Measurements from ENCODE around the gene CADM2.
"Not testable (repeated sequence)": the region's sequence is repeated elsewhere in the genome, so short reads cannot be mapped to it uniquely, and the experiment has no call there.

CADM2 gene

GRCh38 chr3:85077018-85077417 lies 118.2 kb downstream of the CADM2 start:
- no peak for DNase-seq (ENCODE audit: low read depth)

GRCh38 chr3:85081191-85081906 lies 122.6 kb downstream of the CADM2 start:
- DNase-seq (ENCODE audit: low read depth), result no peak

GRCh38 chr3:85090495-85090894 lies 131.7 kb downstream of the CADM2 start:
- DNase-seq (ENCODE audit: low read depth), result no peak

- DNase-seq (ENCODE audit: low read depth), result no peak
Measured at GRCh38 chr3:85100316-85100715, 141.5 kb downstream of the CADM2 start.

GRCh38 chr3:85102781-85103180 lies 144.0 kb downstream of the CADM2 start:
- DNase-seq (ENCODE audit: low read depth), result no peak

- no peak for DNase-seq (ENCODE audit: low read depth)
Measured at GRCh38 chr3:85110393-85110792, 151.6 kb downstream of the CADM2 start.

- no peak for DNase-seq (ENCODE audit: low read depth)
Measured at GRCh38 chr3:85120879-85121278, 162.1 kb downstream of the CADM2 start.

GRCh38 chr3:85132864-85133263 lies 174.1 kb downstream of the CADM2 start:
- not testable (repeated sequence) for DNase-seq (ENCODE audit: low read depth)

GRCh38 chr3:85133691-85134420 lies 175.1 kb downstream of the CADM2 start:
- DNase-seq (ENCODE audit: low read depth), result not testable (repeated sequence)

GRCh38 chr3:85142626-85143025 lies 183.8 kb downstream of the CADM2 start:
- DNase-seq (ENCODE audit: low read depth), result no peak

- no peak for DNase-seq (ENCODE audit: low read depth)
Measured at GRCh38 chr3:85148036-85148435, 189.2 kb downstream of the CADM2 start.

GRCh38 chr3:85151555-85151954 lies 192.8 kb downstream of the CADM2 start:
- DNase-seq (ENCODE audit: low read depth), result no peak

- DNase-seq (ENCODE audit: low read depth), result not testable (repeated sequence)
Measured at GRCh38 chr3:85153279-85153678, 194.5 kb downstream of the CADM2 start.

GRCh38 chr3:85159376-85159775 lies 200.6 kb downstream of the CADM2 start:
- DNase-seq (ENCODE audit: low read depth), result no peak

GRCh38 chr3:85161544-85161943 lies 202.8 kb downstream of the CADM2 start:
- no peak for DNase-seq (ENCODE audit: low read depth)

- DNase-seq (ENCODE audit: low read depth), result no peak
Measured at GRCh38 chr3:85162905-85163304, 204.1 kb downstream of the CADM2 start.

- no peak for DNase-seq (ENCODE audit: low read depth)
Measured at GRCh38 chr3:85164436-85164835, 205.6 kb downstream of the CADM2 start.

- DNase-seq (ENCODE audit: low read depth), result no peak
Measured at GRCh38 chr3:85167576-85167975, 208.8 kb downstream of the CADM2 start.

GRCh38 chr3:85170646-85171045 lies 211.9 kb downstream of the CADM2 start:
- DNase-seq (ENCODE audit: low read depth), result no peak

- DNase-seq (ENCODE audit: low read depth), result no peak
Measured at GRCh38 chr3:85171976-85172375, 213.2 kb downstream of the CADM2 start.

GRCh38 chr3:85176799-85177198 lies 218.0 kb downstream of the CADM2 start:
- DNase-seq (ENCODE audit: low read depth), result no peak

- no peak for DNase-seq (ENCODE audit: low read depth)
Measured at GRCh38 chr3:85182975-85183752, 224.4 kb downstream of the CADM2 start.

GRCh38 chr3:85185495-85185894 lies 226.7 kb downstream of the CADM2 start:
- DNase-seq (ENCODE audit: low read depth), result no peak

Measured in stimulated activated CD8-positive, alpha-beta memory T cell treated with anti-CD3 and anti-CD28 coated beads, Interleukin-15, amount 100 ng/mL, for 24 hours (primary cell).